ENCODE measurements around the gene P2RX2.
"Not testable (repeated sequence)": the region's sequence is repeated elsewhere in the genome, so short reads cannot be mapped to it uniquely, and the experiment has no call there.

P2RX2 gene

DNA sequence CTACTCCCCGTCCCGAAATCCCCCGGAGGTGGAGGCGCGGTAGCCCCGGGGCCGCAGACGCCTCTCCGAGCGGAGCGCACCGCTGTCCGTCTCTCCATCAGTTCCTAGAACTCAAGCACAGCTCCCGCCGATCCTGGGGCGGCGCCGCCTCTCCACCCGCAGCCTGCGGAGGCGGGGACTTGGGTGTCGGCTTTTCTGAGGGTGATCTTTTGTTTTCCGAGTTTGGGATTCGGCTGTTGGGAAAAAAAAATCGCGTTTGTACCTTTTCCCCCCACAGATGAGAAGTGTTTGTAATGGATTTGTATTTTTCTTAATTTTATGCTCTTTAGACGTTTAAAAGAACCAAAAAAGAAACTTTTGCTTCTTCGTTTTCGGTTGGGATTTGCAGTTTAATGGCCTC, 34.8 kb upstream of the P2RX2 start:
- DNase-seq (ENCODE audit: low read depth in 2 of 2): no peak

DNA sequence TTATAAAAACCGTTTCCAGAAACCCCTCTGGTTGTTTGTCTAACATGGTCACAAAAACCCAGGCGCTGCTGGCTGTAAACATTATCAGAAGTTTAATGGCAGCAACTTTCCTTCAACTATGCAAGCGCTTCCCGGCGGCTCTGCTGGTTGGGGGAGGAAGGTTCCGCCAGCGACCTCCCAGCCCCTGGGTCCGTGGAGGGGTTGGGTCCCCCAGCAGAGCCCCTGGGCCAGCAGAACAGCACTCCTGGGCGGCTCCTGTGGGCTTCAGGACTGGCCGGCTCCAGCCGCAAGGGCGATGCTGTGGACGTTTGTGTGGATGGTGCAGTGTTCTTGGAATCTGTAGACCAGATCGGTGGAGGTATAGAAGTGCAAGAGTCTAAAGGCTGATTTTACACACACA, 34.1 kb upstream of the P2RX2 start:
- DNase-seq (ENCODE audit: low read depth in 2 of 2): no peak

DNA sequence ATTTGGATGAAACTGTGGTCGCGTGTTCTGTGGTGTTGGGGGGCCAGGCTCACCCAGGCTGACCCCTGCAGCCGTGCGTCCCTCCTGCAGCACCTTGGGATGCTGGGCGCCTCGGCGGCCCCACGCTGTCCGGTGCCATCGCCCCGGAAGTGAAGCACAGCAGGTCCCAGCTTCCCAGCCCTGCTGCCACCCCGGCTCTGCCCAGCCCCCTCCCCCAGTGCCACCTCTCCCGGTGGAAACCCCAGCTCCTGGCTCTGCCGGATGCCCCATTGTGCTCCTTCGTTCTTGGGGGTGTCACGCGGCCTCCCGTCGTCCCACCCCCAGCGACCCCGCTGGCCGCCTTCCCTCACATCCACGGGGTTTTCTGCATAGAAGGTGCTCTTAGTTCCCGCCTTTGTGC, 33.4 kb upstream of the P2RX2 start:
- DNase-seq (ENCODE audit: low read depth in 2 of 2): no peak

DNA sequence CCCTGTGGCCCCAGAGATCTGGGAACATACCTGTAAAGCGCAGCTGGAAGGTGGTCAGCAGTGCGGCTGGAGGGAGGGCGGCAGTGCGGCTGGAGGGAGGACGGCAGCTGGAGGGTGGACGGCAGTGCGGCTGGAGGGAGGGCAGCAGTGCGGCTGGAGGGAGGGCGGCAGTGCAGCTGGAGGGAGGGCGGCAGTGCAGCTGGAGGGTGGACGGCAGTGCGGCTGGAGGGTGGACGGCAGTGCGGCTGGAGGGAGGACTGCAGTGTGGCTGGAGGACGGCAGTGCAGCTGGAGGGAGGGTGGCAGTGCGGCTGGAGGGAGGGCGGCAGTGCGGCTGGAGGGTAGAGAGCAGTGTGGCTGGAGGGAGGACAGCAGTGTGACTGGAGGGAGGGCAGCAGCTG, 31.6 kb upstream of the P2RX2 start:
- no peak for DNase-seq (ENCODE audit: low read depth in 2 of 2)

DNA sequence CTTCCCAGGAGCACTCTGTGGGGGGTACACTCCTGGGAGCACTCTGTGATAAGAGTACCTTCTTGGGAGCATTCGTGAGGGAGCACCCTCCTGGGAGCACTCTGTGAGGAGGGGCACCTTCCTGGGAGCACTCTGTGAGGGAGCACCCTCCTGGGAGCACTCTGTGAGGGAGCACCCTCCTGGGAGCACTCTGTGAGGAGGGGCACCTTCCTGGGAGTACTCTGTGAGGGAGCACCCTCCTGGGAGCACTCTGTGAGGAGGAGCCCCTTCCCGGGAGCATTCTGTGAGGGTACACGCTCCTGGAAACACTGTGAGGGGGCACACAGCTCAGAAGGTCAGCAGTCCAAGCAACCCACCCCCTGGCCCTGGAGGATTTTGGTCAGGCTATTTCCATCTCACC, 30.8 kb upstream of the P2RX2 start:
- no peak for DNase-seq (ENCODE audit: low read depth in 2 of 2)

DNA sequence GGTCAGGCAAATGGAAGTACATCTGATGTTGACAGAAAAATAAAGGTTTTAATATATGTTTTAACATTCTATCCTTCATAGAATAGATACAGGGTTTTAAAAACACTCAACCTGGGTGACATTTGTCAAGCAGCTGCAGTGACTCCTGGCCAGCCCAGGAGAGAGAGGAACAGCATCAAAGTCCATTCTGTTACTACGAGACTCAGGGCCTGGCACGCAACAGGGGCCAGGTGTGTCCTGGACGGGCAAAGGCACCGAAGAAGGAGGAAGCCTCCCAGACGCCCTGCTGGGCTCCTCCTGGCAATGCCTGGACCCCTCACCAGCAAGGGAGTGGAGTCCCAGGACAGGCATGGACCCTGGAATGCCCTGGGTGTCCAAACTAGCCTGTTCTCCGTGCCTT, 30.3 kb upstream of the P2RX2 start:
- no peak for DNase-seq (ENCODE audit: low read depth in 2 of 2)

DNA sequence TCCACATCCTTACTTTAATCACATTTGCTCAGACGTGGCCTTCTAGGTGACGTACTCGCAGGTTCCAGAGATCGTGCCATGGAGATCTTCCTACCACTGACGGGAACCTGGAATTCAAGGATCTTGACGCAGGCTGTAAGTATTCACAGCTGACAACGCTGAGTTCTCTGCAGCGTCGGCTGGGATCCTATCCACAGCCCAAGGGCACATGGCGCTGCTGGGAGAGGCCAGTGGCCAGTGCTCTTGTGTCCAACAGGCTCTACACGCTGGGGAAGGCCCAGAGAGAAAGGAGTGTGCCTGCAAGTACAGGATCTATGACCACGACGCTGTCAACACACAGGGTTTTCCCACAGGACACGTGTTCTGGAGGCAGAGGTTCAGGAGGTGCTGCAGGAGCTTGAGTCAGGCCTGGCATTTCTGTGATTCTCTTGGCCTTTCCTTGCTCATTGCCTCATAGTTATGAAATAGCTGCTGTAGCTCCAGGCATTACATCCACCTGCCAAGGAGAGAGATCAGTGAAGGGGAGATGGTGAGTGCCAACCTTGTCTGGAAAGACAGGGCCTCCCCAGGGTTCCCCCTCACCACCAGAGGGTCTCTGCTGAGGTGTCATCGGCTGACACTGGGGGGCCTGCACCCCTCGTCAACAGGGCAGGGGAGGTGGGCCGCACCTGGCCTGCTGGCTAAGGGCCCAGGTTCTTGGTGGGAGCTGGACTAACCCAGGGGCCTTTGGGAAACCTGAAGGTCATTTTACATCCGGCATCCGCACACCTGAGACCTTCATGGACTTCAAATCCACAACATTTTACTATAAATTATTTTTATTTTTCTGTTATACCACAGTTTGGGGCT, 29.5 kb upstream of the P2RX2 start:
- no peak for DNase-seq (ENCODE audit: low read depth in 2 of 2)

DNA sequence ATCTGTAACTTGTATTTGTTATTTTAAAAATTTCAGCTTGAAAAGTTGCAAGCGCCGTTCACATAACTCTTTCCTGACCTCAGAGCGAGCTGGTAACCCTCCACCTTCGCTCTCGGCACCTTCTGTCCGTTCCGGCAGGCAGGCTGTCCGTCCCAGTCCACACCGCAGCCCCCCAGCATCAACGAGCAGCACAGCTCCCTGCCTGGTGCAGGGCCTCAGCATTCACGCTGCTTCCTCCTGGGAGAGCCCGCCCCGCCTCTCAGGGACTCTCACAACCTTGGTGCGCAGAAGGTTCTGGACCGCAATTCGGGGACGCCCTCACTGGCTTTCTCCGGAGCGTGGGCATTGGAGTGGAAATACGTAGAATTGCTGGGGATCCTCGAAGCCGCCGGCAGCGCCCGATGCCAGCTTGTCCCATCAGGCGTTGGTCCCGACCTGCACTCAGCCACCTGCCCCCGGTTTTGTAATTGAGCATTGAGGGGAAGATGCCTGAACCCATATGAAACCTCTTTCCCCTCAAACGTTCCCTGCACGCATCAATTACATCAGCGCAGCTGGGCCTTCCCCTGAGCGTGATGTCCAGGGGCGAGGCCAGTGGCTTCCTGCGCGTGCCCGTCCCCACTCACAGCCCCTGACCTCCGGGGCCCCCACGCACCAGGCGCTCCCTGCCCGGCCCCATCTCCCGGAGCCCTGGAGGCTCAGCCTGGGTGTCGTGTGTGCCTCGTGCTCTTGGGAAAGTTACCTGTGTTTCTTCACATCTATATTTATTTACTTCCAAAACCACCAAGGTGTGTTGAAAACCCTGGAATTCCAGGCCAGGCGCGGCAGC, 27.3 kb upstream of the P2RX2 start:
- DNase-seq (ENCODE audit: low read depth in 2 of 2): no peak

DNA sequence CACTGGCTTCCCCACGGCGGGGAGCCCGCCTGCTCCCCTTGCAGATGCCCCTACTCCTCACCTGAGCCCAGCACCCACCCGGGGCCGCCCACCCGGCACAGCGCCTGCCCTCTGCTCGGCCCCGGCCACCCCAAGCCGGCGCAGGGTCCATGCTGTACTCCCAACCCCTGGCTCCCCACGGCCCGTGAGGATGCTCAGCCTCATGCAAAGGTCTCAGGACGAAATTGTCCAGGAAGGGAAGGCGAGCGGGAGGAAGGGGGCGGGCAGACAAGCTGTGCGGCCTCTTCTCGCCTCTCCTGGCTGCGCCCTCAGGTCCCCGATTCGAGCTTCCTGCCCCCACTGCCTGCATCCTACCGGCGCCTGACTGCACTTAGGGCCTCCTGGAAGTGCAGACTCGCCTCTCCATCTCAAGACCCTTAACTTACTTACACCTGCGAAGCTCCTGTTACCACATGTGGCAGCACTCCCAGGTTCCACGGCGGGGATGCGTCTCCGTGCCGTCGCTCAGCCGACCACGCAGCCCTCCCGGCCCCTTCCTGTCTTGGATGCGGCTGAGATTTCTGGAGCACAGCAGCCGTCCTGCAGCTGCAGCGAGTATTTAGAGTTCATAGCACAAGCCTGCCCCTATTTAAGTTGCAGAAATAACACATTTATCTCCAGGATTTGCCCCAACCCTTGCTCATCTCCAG, 26.1 kb upstream of the P2RX2 start:
- DNase-seq (ENCODE audit: low read depth in 2 of 2): no peak

DNA sequence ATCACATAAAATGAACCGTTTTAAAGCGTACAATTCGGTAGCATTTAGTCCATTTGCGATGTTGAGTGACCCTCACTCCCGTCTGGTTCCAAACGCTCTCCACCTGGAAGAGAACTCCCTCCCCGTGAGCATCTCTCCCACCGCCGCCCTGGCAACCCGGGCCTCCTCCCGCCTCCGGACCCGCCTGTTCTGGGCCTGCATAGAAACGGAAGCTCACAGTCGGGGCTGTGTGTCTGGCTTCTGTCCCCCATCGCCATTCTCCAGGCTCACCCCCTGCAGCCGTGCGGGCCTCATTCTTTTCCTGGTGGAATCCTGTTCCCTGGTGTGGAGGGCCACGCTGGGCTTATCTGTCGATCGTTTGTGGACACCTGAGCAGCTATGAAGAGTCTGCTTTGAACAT, 25.5 kb upstream of the P2RX2 start:
- no peak for DNase-seq (ENCODE audit: low read depth in 2 of 2)

DNA sequence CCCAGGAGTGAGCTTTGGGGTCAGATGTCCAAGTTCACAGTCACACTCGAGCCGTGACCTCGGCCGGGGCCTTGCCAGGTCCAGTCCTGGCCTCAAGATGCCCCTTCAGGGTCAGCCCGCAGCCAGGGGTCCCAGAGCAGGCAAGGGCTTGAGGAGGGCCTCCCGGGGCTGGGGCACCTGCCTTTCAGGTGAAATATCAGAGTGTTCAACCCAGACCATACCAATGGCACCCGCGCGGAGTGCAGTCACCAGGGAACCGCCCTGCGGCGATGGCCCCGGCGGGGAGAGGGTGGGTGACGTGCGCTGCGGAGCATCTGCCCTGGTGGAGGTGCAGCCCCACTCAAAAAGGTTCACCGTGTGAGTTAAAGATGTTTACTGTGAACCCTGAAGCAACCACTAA, 25.1 kb upstream of the P2RX2 start:
- DNase-seq (ENCODE audit: low read depth in 2 of 2): no peak

DNA sequence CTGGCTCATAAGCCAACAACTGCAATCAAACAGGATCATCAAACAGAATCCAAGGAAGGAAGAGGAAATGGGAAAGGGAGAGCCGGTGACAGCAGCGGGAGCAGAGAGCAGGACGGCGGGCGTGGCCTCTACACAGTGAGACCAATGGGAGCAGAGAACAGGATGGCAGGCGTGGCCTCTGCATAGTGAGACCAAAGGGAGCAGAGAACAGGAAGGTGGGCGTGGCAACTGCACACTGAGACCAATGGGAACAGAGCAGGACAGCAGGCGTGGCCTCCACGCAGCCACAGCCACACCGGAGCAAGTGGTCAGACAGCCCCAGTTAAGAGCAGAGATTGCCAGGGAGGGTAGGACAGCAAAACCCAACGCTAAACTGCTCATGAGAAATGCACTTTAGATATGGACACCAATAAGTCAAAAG, 24.6 kb upstream of the P2RX2 start:
- peak in 1 of 2 donors; percentile 31 for DNase-seq (ENCODE audit: low read depth in 2 of 2)

DNA sequence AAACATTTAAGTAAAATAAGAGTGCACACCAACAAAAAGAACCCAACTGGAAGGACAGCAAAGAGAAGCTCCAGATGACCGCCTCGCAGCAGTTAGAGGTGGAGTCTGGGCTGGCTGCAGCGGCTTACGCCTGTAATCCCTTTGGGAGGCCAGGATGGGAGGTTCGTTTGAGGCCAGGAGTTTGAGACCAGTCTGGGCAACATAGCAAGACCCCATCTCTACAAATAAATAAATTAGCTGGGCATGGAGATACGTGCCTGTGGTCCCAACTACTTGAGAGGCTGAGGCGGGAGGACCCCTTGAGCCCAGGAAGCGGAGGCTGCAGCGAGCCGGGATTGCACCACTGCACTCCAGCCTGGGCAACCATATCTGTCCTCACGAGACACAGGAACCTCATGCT, 23.4 kb upstream of the P2RX2 start:
- no peak for DNase-seq (ENCODE audit: low read depth in 2 of 2)

DNA sequence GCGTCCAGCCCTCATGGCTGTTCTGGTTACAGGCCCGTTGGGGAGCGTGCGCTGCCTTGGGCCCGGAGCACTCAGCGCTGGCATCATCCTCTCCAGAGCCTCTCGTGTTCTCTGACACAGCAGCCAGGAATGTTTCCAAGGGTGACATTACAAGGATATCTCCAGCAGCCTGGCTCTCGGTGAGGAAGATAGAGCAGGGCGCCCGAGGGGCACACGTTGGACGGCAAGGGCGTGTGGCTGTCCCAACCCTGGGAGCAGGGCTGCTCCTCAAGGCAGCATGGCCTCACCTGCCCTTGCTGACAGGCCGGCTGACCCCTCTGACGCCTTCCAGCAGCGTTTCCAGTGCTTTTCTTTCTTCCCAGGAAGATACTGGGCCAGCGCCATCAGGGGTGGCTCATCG, 22.6 kb upstream of the P2RX2 start:
- no peak for DNase-seq (ENCODE audit: low read depth in 2 of 2)

DNA sequence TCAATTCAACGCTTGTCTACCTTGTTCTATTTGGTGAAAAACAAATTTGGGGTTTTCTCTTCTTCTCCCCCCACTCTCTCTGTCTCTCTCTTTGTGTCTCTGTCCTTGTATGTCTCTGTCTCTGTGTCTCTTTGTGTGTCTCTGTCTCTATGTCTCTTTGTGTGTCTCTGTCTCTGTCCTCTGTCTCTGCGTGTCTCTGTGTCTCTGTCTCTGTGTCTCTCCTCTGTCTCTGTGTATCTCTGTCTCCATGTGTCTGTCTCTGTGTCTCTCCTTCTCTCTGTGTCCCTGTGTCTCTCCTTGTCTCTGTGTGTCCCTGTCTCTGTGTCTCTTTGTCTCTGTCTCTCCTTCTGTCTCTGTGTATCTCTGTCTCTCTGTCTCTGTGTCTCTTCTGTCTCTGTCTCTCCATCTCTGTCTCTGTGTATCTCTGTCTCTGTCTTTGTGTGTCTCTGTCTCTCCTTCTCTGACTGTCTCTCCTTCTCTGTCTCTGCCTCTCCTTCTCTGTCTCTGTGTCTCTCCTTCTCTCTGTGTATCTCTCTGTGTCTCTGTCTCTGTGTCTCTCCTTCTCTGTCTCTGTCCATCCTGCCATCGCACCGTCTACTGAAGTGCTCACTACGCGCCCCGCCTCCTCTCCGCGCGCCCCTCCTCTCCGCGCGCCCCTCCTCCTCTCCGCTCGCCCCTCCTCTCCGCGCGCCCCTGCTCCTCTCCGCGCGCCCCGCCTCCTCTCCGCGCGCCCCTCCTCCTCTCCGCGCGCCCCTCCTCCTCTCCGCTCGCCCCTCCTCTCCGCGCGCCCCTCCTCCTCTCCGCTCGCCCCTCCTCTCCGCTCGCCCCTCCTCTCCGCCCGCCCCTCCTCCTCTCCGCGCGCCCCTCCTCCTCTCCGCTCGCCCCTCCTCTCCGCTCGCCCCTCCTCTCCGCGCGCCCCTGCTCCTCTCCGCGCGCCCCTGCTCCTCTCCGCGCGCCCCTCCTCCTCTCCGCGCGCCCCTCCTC, 21.0 kb upstream of the P2RX2 start:
- no peak for DNase-seq (ENCODE audit: low read depth in 2 of 2)

DNA sequence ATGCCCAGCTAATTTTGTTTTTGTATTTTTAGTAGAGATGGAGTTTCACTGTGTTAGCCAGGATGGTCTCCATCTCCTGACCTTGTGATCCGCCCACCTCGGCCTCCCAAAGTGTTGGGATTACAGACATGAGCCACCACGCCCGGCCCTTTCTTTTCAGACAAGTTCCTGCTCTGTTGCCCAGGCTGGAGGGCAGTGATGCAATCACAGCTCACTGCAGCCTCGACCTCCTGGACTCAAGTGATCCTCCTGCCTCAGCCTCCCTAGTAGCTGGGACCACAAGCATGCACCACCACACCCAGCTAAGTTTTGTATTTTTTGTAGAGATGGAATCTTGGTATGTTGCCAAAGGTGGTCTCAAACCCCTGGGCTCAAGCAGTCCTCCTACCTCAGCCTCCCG, 19.1 kb upstream of the P2RX2 start:
- not testable (repeated sequence) for DNase-seq (ENCODE audit: low read depth in 2 of 2)

DNA sequence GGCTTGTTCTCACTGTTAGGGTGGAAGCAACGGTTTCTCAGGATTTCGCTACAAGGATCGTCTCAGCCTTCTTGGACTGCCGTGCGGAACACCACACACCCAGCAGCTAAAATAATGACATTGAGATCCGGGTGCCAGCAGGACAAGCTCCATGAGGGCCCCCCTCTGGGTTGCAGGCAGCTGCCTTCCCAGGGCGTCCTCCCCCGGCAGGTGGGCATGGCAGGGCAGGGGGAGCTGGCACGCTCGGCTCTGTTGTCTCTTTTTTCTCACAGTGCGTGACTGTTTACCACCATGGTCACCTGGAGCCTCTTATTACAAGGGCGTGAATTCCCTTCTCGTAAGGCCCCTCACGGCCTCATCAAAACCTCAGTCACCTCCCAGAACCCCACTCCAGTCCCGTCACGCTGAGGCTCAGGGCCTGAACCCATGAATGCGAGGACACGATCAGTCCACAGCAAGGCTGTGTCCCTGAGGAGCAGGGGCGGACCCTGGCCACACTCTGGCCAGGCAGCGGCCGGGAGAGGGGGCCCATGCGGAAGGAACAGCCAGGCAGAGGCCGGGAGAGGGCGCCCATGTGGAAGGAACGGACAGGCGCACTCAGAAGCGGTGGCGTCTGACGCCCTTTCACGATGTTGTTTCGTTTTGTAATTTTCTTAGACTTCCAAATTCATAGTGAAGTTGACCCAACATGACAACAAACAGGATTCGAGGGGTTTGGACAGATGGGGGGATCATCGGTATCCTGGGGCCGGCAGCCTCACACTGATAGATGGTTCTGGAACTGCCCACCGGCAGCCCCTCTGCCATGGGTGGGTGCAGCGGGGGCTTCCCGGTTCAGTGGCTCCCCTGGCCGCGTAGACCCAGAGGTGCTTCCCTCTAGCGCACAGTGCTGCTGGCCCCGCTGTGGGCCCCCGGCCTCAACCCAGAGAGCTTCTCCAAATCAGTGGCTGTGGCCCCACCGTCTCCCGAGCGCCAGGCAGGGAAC, 18.2 kb upstream of the P2RX2 start:
- DNase-seq (ENCODE audit: low read depth in 2 of 2): peak; percentile 14 to 27

DNA sequence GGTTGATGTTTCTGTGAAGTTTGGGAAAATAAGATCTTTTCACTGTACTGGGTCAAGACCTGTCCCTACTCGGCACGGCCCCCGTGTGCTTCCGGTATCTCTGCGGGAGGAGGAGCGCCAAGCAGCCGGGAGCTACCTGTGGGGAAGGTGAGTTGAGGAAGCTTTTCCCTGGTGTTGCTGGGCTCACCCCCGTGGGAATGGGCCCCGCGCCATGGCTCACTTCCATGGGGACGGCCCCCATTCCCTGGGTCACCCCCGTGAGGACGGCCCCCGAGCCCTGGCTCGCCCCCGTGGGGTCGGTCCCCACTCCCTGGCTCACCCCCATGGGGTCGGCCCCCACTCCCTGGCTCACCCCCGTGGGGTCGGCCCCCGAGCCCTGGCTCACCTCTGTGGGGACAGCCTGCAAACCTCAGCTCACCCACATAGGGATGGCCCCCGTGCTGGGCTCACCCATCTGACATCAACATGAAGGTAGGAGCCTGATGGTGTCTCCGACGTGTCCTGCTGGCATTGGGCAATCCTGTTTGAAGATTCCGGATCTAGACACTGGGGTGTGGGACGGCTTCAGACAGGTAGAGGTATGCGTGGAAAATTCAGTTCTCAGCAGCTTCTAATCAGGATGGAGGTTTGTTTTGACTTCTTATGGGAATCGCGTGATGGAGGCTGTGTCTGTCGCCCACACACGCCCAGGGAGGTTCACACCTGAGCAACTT, 17.2 kb upstream of the P2RX2 start:
- DNase-seq (ENCODE audit: low read depth in 2 of 2): no peak

DNA sequence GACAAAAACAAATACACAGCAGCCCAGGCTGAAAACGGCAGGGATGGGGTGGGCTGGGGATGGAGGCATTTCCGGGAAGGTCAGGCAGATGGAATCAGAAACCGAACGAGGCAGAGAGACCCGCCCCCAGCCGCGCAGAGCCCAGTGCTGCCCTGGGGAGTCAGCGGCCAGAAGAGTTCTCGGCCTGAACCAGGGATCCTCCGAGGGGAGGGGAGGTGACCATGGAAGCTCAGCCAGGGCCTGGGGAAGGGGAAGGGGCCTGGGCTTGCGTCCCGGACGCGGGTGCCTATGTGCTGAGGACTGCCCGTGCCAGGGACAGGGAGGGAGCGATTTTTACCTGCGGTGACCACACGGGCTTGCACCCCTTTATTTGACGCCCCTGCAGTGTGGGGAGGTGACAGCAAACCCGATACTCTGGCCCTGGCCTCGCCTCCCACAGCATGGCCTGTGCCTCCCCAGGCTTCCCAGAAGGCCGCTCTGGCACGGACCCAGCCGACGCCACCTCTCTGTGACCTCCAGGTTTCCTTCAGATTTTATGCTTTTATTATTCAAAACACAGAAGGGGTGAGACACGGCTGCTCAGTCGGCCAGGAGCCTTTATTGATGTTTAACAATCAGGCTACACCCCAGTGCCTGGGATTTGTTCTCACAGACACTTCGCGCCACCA, 15.9 kb upstream of the P2RX2 start:
- DNase-seq (ENCODE audit: low read depth in 2 of 2): no peak

All from stimulated activated CD8-positive, alpha-beta memory T cell treated with anti-CD3 and anti-CD28 coated beads, Interleukin-2, amount 100 ng/mL, for 48 hours (primary cell).